HEK293T (cell line): ENCODE data around the gene MYBPH.
A peak's percentile ranks its signal among the peaks of the same experiment; 100 is the strongest.

Experiments used
- CTCF ChIA-PET: fragments of 350-600 bp; formaldehyde crosslinking; extraction: SDS; loops from one replicate; lab custom pipeline; 2021; ENCODE audit warnings: antibody characterized with exemption, inconsistent platforms; lab: Yijun Ruan, JAX
- POLR2A ChIA-PET: fragments of 350-600 bp; formaldehyde crosslinking; extraction: SDS; loops from one replicate; lab custom pipeline; 2020; ENCODE audit warnings: antibody characterized with exemption, inconsistent platforms; lab: Yijun Ruan, JAX
- DNase-seq: peaks from one replicate; pipeline ENCODE4 v3.0.0; 2012; ENCODE audit warnings: mixed read lengths; ENCODE audit errors: extremely low spot score
- ARNT ChIP-seq: fragments of 450-650 bp; IDR thresholded peaks from 2 replicates; pipeline ENCODE4 v1.6.1; 2017; ENCODE audit warnings: mild to moderate bottlenecking
- BHLHE40 ChIP-seq: fragments of 450-650 bp; IDR thresholded peaks from 2 replicates; pipeline ENCODE4 v1.6.1; 2016; ENCODE audit warnings: mild to moderate bottlenecking, moderate library complexity, borderline replicate concordance
- CTBP1 ChIP-seq: fragments of 450-650 bp; IDR thresholded peaks from 2 replicates; pipeline ENCODE4 v1.6.1; 2016; ENCODE audit warnings: borderline replicate concordance
- ELF4 ChIP-seq: fragments of 450-650 bp; IDR thresholded peaks from 2 replicates; pipeline ENCODE4 v1.6.1; 2017; ENCODE audit warnings: antibody characterized with exemption
- FOXA1 ChIP-seq: fragments of 450-650 bp; IDR thresholded peaks from 2 replicates; pipeline ENCODE4 v1.6.1; 2016; ENCODE audit warnings: mild to moderate bottlenecking
- FOXK2 ChIP-seq: fragments of 450-650 bp; IDR thresholded peaks from 2 replicates; pipeline ENCODE4 v1.6.1; 2016; ENCODE audit warnings: mild to moderate bottlenecking
- FOXM1 ChIP-seq: fragments of 450-650 bp; IDR thresholded peaks from 2 replicates; pipeline ENCODE4 v1.6.1; 2017; ENCODE audit warnings: mild to moderate bottlenecking, borderline replicate concordance
- HDGF ChIP-seq: fragments of 450-650 bp; IDR thresholded peaks from 2 replicates; pipeline ENCODE4 v1.6.1; 2017; ENCODE audit warnings: antibody characterized with exemption, borderline replicate concordance
- L3MBTL2 ChIP-seq: fragments of 450-650 bp; conservative IDR thresholded peaks from 2 replicates; pipeline ENCODE4 v1.6.1; 2016; ENCODE audit warnings: mild to moderate bottlenecking
- LEF1 ChIP-seq: fragments of 450-650 bp; IDR thresholded peaks from 2 replicates; pipeline ENCODE4 v1.6.1; 2017; ENCODE audit warnings: mild to moderate bottlenecking, borderline replicate concordance
- NFRKB ChIP-seq: fragments of 450-650 bp; IDR thresholded peaks from 2 replicates; pipeline ENCODE4 v1.6.1; 2016; ENCODE audit warnings: mild to moderate bottlenecking, moderate library complexity
- PKNOX1 ChIP-seq: fragments of 450-650 bp; IDR thresholded peaks from 2 replicates; pipeline ENCODE4 v1.6.1; 2016
- SP1 ChIP-seq: fragments of 450-650 bp; IDR thresholded peaks from 2 replicates; pipeline ENCODE4 v1.6.1; 2017
- SUZ12 ChIP-seq: fragments of 450-650 bp; IDR thresholded peaks from 2 replicates; pipeline ENCODE4 v1.6.1; 2016; ENCODE audit warnings: mild to moderate bottlenecking
- TARDBP ChIP-seq: fragments of 450-650 bp; IDR thresholded peaks from 2 replicates; pipeline ENCODE4 v1.6.1; 2016
- ZNF384 ChIP-seq: fragments of 450-650 bp; IDR thresholded peaks from 2 replicates; pipeline ENCODE4 v1.6.1; 2016

The MYBPH gene

GRCh38 chr1:203189951-203190352, 14.3 kb upstream of the MYBPH start:
- POLR2A ChIA-PET: no interaction called here
- TF ChIP-seq BHLHE40 (no peak), ARNT (no peak), ZNF384 (no peak), LEF1 (no peak), L3MBTL2 (no peak), FOXK2 (no peak), TARDBP (no peak), PKNOX1 (no peak), SUZ12 (no peak), FOXM1 (no peak), SP1 (no peak), NFRKB (no peak), ELF4 (no peak)
- no peak for DNase-seq
- CTCF ChIA-PET: interaction anchor here (0.5 to 0.9 kb wide), 3 partner anchors 14 to 72 kb away, joined by 3 read pairs; no protein-coding TSS in a partner anchor

GRCh38 chr1:203188686-203189232, 13.1 kb upstream of the MYBPH start:
- CTCF ChIA-PET: no interaction called here
- TF ChIP-seq SUZ12: no peak
- TF ChIP-seq BHLHE40: no peak
- no peak for TF ChIP-seq HDGF
- no peak for TF ChIP-seq NFRKB
- no peak for TF ChIP-seq CTBP1
- TF ChIP-seq LEF1: no peak
- TF ChIP-seq PKNOX1: no peak
- no peak for TF ChIP-seq L3MBTL2
- TF ChIP-seq FOXA1: no peak
- TF ChIP-seq FOXK2: no peak
- TF ChIP-seq ELF4: no peak
- no peak for TF ChIP-seq ZNF384

GRCh38 chr1:203187689-203188264, 12.2 kb upstream of the MYBPH start:
- ChIA-PET POLR2A (no interaction called here), CTCF (interaction anchor here (0.9 kb wide), 1 partner anchor 41 kb away, joined by 3 read pairs; no protein-coding TSS in a partner anchor)
- DNase-seq: no peak
- TF ChIP-seq SP1 (no peak), PKNOX1 (peak; percentile 81)

More at GRCh38 chr1:203188686-203189232, 13.1 kb upstream of the MYBPH start:
- POLR2A ChIA-PET: no interaction called here
- no peak for DNase-seq

- no peak for DNase-seq
- CTCF ChIA-PET: interaction anchor here (0.9 kb wide), 1 partner anchor 40 kb away, joined by 3 read pairs; no protein-coding TSS in a partner anchor
- POLR2A ChIA-PET: no interaction called here
- TF ChIP-seq BHLHE40 (no peak), HDGF (no peak), ELF4 (no peak), NFRKB (no peak), ZNF384 (no peak), CTBP1 (no peak), SP1 (no peak), FOXA1 (no peak), LEF1 (no peak), FOXM1 (no peak), TARDBP (no peak), PKNOX1 (no peak), SUZ12 (no peak), ARNT (no peak), L3MBTL2 (no peak), FOXK2 (no peak)
These were observed 11.7 kb upstream of the MYBPH start for GRCh38 chr1:203187304-203187685.

- no peak for DNase-seq
- no peak for TF ChIP-seq HDGF
- no peak for TF ChIP-seq ELF4
- no peak for TF ChIP-seq SUZ12
- no peak for TF ChIP-seq CTBP1
- no peak for TF ChIP-seq BHLHE40
- TF ChIP-seq ARNT: no peak
- CTCF ChIA-PET: interaction anchor here (1.8 kb wide), 1 partner anchor 81 kb away, joined by 5 read pairs; no protein-coding TSS in a partner anchor
- POLR2A ChIA-PET: no interaction called here
These were observed 11.0 kb upstream of the MYBPH start, which contains the start of gene CHI3L1 for GRCh38 chr1:203186446-203187303. TSS of gene CHI3L1 (minus strand) at chr1:203186704. CDS start at chr1:203186623, 81 bp downstream.
